SK-N-SH (cell line): ENCODE measurements around the gene FUCA1. TPM values are rescaled to one million over a fixed set of nuclear protein-coding genes. Genes with fewer than 3 reads are reported as not detected.
"Not testable (repeated sequence)": the region's sequence is repeated elsewhere in the genome, so short reads cannot be mapped to it uniquely, and the experiment has no call there.

ENCODE experiments used
- CTCF ChIA-PET: fragments of 300-600, 350-600 bp; formaldehyde crosslinking; extraction: SDS; loops from one replicate; lab custom pipeline; 2021; lab: Yijun Ruan, JAX
- POLR2A ChIA-PET: fragments of 350-600 bp; sonication (Branson Sonifier 250); formaldehyde crosslinking; extraction: SDS; loops from one replicate; lab custom pipeline; 2020; ENCODE audit warnings: antibody characterized with exemption, inconsistent platforms; lab: Yijun Ruan, JAX
- DNase-seq: peaks from one replicate; pipeline ENCODE4 v3.0.0; 2012
- H2AFZ ChIP-seq: fragments of 200-600 bp; sonication (generic); 2 replicates; pipeline ENCODE4 v1.8.1; 2016; ENCODE audit warnings: antibody characterized with exemption, mild to moderate bottlenecking, low read depth
- H3F3A ChIP-seq: fragments of 200-600 bp; sonication (generic); replicated peaks from 2 replicates; pipeline ENCODE3; 2016; ENCODE audit warnings: antibody characterized with exemption, mild to moderate bottlenecking; ENCODE audit not compliant: insufficient read depth
- H3K27ac ChIP-seq, 2 experiments: fragments of 200-500 bp in 1 of 2; fragments of 200-600 bp in 1 of 2; sonication (Bioruptor generic) in 1 of 2; sonication (generic), shearing (Covaris generic) in 1 of 2; 2 replicates each; pipeline versions ENCODE4 v1.5.1 to v1.6.1; 2014 to 2016; ENCODE audit warnings: low read depth in 2 of 2, inconsistent platforms in 1 of 2, low read length in 1 of 2, mild to moderate bottlenecking in 1 of 2, mixed read lengths in 1 of 2
- H3K27me3 ChIP-seq: fragments of 200-600 bp; sonication (generic), shearing (Covaris generic); 2 replicates; pipeline ENCODE4 v1.6.1; 2016; ENCODE audit warnings: mixed run types; ENCODE audit not compliant: insufficient read depth
- H3K36me3 ChIP-seq, 2 experiments: fragments of 200-500 bp in 1 of 2; fragments of 200-600 bp in 1 of 2; sonication (Bioruptor generic) in 1 of 2; sonication (generic) in 1 of 2; replicated peaks in 1 of 2; 2 replicates each; pipeline versions ENCODE3 to v1.5.1; 2014 to 2016; ENCODE audit warnings: low read length in 1 of 2, mild to moderate bottlenecking in 1 of 2; ENCODE audit not compliant: insufficient read depth in 2 of 2, control insufficient read depth in 1 of 2
- H3K4me1 ChIP-seq, 2 experiments: fragments of 200-500 bp in 1 of 2; fragments of 200-600 bp in 1 of 2; sonication (Bioruptor generic) in 1 of 2; sonication (generic), shearing (Covaris generic) in 1 of 2; 2 replicates each; pipeline versions ENCODE4 v1.5.1 to v1.6.1; 2014 to 2016; ENCODE audit warnings: low read depth in 1 of 2, low read length in 1 of 2, mixed run types in 1 of 2; ENCODE audit not compliant: insufficient read depth in 2 of 2, control insufficient read depth in 1 of 2
- H3K4me2 ChIP-seq: fragments of 200-600 bp; sonication (generic), shearing (Covaris generic); 2 replicates; pipeline ENCODE4 v1.6.1; 2017; ENCODE audit warnings: mixed run types
- H3K4me3 ChIP-seq, 2 experiments: fragments of 200-500 bp in 1 of 2; fragments of 200-600 bp in 1 of 2; sonication (Bioruptor generic) in 1 of 2; sonication (generic), shearing (Covaris generic) in 1 of 2; 2 replicates each; pipeline versions ENCODE4 v1.5.1 to v1.8.1; 2014 to 2016; ENCODE audit warnings: low read depth in 2 of 2, inconsistent platforms in 1 of 2, low read length in 1 of 2, mild to moderate bottlenecking in 1 of 2, mixed read lengths in 1 of 2, moderate library complexity in 1 of 2
- H3K79me2 ChIP-seq: fragments of 200-600 bp; sonication (generic); 2 replicates; pipeline ENCODE4 v1.8.1; 2017; ENCODE audit warnings: mild to moderate bottlenecking; ENCODE audit not compliant: insufficient read depth
- H3K9ac ChIP-seq: fragments of 200-600 bp; sonication (generic); 2 replicates; pipeline ENCODE4 v1.6.1; 2017; ENCODE audit warnings: mixed run types
- H3K9me2 ChIP-seq: fragments of 200-600 bp; sonication (generic); 2 replicates; pipeline ENCODE4 v1.6.1; 2017; ENCODE audit warnings: mixed run types
- H3K9me3 ChIP-seq: fragments of 200-600 bp; sonication (generic); 2 replicates; pipeline ENCODE4 v1.6.1; 2017; ENCODE audit warnings: mixed run types, mild to moderate bottlenecking, moderate library complexity
- H4K20me1 ChIP-seq: fragments of 200-600 bp; sonication (generic); 2 replicates; pipeline ENCODE4 v1.6.1; 2017; ENCODE audit warnings: mild to moderate bottlenecking, mixed run types; ENCODE audit not compliant: insufficient read depth
- CTCF ChIP-seq: fragments of 200-600 bp; sonication (generic); IDR thresholded peaks from 2 replicates; pipeline ENCODE4 v1.6.1; 2017; ENCODE audit warnings: antibody characterized with exemption, mild to moderate bottlenecking, moderate library complexity
- JUND ChIP-seq: IDR thresholded peaks from 2 replicates; pipeline ENCODE4 v1.4.0; 2012
- RAD21 ChIP-seq: IDR thresholded peaks from 2 replicates; pipeline ENCODE4 v1.6.1; 2012; ENCODE audit warnings: mild to moderate bottlenecking, low read length
- WGBS: methylation state at CpG from one replicate; pipeline ENCODE4 v1.1.6; 2017; ENCODE audit warnings: low lambda C conversion rate; 5-methylcytosine and 5-hydroxymethylcytosine counted together
- polyA plus RNA-seq, 3 experiments: library from polyadenylated mRNA; depleted of rRNA; stranded (reverse); fragments of >200 nt; gene quantifications; 2 replicates each; pipeline ENCODE4 v1.2.3, GENCODE V29; 2012

The FUCA1 gene
- polyA plus RNA-seq, 1 of the 3 experiments (the other 2 are of a cell fraction): 31.9 TPM

GRCh38 chr1:23854568-23854967 is 13.5 kb downstream of the FUCA1 start:
- Histone ChIP-seq H2AFZ (no peak overlapping the region), H3K4me2 (no peak overlapping the region), H3K27ac (no peak overlapping the region), H3K27me3 (no peaks in the 10 kb centered on the region), H3F3A (no peaks in the 10 kb centered on the region), H3K79me2 (no peaks in the 10 kb centered on the region), H3K9me2 (no peaks in the 10 kb centered on the region), H3K4me1 (no peaks in the 10 kb centered on the region), H3K9me3 (no peaks in the 10 kb centered on the region), H3K36me3 (peaks cover 0 to 8% of the 10 kb centered on the region in 2 experiments), H3K4me3 (no peak overlapping the region), H4K20me1 (no peaks in the 10 kb centered on the region), H3K9ac (no peak overlapping the region)
- DNase-seq: peak; percentile 32
- POLR2A ChIA-PET: no interaction called here
- CTCF ChIA-PET: interaction anchor here (1.0 to 1.5 kb wide), 3 partner anchors 16 to 83 kb away, joined by 3 read pairs; no protein-coding TSS in a partner anchor
- peak; percentile 25 for TF ChIP-seq CTCF
- TF ChIP-seq RAD21: peak; percentile 49
- no peak for TF ChIP-seq JUND
- WGBS: 11% methylated on average over 2 of the region's 2 CpGs

GRCh38 chr1:23853124-23853523 is 15.0 kb downstream of the FUCA1 start:
- H3F3A ChIP-seq, H3K27ac ChIP-seq, H3K9me2 ChIP-seq, DNase-seq, H4K20me1 ChIP-seq, H3K4me1 ChIP-seq, H3K9ac ChIP-seq, H3K27me3 ChIP-seq, POLR2A ChIA-PET, H2AFZ ChIP-seq, H3K79me2 ChIP-seq, H3K9me3 ChIP-seq, H3K4me3 ChIP-seq, H3K4me2 ChIP-seq, H3K36me3 ChIP-seq, CTCF ChIA-PET: not testable (repeated sequence)
- 91% methylated on average over 10 of the region's 34 CpGs for WGBS

- H3F3A ChIP-seq, H3K9me3 ChIP-seq, H4K20me1 ChIP-seq, H3K9ac ChIP-seq, H3K4me3 ChIP-seq, H2AFZ ChIP-seq, POLR2A ChIA-PET, DNase-seq, H3K4me2 ChIP-seq, CTCF ChIA-PET, H3K27ac ChIP-seq, H3K79me2 ChIP-seq, H3K27me3 ChIP-seq, H3K4me1 ChIP-seq, H3K9me2 ChIP-seq: not testable (repeated sequence)
- peaks cover 5 to 14% of the 10 kb centered on the region in 2 experiments for H3K36me3 ChIP-seq
These were observed 16.7 kb downstream of the FUCA1 start for GRCh38 chr1:23851406-23851805.
